HG03064 (cell line): ENCODE data around the gene CDK15.
A peak's percentile ranks its signal among the peaks of the same experiment; 100 is the strongest.

Source experiments
- ATAC-seq: cut with Tn5 transposase; IDR thresholded peaks from one replicate; pipeline ENCODE4 v1.9.1; 2021; ENCODE audit warnings: low read depth; ENCODE audit not compliant: unreplicated experiment

CDK15 gene

GRCh38 chr2:201859949-201860348 lies 53.6 kb downstream of the CDK15 start:
- ATAC-seq = no peak

GRCh38 chr2:201860636-201861066 lies 54.3 kb downstream of the CDK15 start:
- ATAC-seq = no peak

DNA sequence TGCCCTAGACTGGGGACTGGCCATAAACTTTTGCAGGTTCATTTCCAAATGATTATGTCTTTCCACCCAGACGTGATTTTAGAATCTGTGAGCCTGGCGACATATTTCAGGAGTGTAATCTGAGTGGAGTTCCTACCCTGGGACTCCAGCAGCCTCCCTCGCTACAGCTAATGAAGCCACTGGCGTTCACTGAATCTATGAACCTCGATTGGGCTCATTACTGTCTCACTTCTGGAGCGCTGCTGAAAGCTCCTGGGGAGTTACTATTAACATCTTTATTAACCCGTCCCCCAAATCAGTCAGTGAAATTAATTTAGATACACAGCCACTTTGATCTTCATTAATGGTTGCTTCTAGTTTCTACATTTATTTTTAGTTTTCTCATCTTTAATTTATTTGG lies 56.5 kb downstream of the CDK15 start:
- ATAC-seq = no peak

GRCh38 chr2:201866643-201867473 lies 60.5 kb downstream of the CDK15 start:
- no peak for ATAC-seq

DNA sequence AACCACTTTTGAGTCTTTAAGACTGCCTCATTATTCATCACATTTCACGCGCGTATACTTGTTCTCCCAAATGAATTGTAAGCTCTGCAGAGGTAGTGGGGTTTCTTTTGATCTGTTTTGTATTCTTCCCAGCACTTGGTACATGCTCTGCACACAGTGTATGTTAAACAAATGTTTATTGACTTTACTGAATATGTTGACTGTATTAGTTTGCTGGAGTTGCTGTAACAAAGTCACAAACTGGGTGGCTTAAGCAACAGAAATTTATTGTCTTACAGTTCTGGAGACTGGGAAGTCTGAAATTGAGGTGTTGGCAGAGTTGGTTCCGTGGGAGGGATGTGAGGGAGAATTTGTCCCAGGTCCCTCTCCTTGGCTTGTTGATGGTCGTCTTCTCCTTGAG lies 65.1 kb downstream of the CDK15 start:
- no peak for ATAC-seq

GRCh38 chr2:201872591-201872990 lies 66.3 kb downstream of the CDK15 start:
- ATAC-seq = no peak

DNA sequence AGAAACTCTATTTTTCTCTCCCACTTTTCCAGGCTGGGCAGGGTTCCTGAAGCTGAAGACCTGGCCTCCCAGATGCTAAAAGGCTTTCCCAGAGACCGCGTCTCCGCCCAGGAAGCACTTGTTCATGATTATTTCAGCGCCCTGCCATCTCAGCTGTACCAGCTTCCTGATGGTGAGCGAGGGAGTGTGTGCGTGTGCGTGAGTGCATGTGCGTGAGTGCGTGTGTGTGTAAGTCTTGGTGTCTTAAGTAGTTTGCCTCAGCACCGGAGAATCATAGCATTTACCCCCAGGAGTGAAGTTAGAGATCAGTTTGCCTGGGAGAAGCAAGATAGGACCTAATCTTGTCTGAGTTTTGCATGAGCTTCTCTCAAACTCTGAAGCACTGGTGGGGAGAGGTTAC lies 73.7 kb downstream of the CDK15 start:
- no peak for ATAC-seq

GRCh38 chr2:201880579-201880978 lies 74.2 kb downstream of the CDK15 start:
- ATAC-seq = no peak

DNA sequence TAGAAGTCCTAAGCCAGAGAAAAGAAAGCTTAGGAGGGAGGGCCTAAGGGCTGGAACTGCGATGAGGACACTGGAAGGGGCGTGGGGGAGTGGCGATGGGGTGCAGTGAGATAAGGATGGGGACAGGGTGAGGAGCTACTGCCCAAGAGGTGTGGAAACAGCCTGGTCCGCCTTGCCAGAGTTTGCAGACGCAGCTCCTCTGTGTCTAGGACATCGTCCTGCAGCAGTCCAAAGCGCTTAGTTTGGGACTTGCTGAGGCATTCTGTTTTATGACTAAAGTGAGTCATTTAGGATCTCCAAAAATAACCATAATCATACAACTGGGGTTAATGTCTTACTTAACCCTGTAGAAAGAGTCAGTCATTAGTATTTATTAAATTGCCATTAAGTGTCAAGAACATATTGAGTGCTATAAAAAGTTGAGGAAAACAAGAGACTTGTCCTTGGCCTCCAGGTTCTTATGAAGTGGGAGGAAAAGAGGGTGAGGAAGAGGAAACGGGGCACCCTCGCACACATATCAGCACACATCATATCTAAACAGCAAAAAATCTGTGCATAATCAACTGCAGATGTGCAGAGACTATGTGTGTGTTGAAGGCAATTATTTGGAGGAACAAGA lies 74.8 kb downstream of the CDK15 start:
- ATAC-seq = no peak

DNA sequence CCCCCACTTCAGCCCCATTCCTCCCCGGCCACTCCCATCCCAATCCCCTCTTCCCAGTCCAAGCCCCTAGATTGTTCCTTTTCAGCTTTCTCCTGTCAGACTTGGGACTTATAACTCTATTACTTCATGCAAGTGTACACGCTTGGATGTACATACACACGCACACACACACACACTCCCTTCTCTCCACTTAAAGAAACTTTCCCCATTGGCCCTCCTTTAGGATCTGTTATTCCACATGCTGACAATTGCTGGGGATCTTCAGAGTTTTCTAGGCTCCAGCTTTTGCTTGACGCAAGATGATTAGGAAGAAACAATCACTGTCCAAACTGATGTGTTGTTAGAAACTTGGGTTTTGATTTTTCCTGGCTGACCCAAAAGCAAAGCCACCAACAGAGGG lies 75.4 kb downstream of the CDK15 start:
- ATAC-seq = no peak

DNA sequence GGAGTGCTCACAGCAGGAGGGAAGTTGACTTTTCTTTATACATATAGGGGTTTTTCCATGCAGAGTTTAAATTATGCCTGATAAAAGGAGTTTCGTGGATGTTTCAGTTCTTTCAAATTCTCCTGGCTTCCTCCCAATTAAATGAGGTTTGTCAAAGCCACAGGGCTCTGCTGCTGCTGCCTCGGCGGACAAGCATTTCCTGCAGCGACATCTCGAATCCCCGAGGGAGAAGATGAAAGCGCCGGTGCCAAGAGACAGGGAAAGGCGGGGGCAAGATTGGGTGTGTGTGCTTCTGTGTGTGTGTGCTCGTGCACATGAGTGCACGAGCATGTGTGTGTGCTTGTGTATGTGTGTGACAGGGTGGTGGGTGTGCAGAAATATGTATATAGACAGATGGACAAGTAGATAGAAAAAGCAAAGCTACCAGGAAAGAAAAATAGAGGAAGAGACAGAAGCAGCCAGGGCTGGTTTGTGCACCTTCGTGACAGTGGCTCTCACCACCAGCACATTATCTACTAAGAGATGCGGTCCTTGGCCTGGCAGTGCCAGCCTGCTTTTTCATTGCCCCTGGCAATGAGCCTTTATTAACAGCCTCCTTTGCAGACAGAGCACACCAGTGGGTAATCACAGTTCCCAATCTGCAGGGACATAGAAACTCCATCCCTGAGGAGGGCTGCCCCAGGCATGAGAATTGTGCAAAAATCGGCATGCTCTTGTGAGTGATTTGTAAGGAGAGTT lies 76.2 kb downstream of the CDK15 start:
- ATAC-seq = peak; percentile 47

DNA sequence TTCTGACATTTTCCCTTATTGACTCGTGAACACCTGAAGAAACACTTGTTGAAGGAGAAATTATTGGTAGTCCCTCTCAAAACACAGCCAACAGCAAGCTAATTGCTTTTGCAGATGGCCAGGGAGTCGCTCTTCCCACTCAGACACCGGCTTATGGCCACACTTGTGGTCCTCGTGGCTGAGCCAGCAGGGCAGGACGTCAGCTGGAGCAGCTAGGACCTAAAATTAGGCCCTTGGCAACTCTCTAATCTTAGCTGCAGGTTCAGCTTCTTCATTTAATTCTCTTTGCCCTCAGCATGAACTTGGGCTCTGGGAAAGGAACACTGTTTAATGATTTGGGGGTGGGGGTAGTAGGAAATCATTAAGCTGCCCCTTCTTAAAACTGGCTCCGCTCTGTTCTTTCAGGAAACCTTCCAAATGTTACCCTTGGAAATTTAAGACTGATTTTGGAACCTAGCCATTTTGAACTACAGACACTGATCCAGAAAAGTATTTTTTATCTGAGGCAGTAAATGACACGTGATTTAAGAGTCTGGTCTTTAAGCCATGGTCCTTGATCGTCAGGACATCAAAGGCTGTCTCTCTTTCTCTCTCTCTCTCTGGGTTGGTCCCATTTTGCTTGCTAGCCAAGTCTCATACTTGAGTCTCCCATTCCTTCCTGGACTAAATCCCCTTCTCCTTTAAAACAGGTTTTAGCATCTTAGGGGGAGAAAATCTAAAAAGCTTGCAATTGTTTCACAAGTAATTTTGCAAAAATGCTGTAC lies 77.5 kb downstream of the CDK15 start:
- no peak for ATAC-seq

DNA sequence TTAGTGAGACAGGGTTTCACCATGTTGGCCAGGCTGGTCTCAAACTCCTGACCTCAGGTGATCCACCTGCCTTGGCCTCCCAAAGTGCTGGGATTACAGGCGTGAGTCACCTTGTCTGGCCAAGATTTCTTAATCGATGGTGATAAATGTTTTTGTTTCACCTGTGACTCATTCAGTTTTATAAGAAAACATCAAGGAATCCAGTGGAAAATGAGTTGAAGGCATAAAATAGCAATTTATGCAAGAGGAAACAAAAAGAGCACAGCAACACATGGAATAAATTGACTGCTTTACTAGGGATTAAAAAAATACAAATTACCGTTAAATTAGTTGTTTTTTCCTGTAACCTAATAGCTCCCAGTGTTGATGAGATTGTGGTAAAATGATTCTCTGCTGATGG lies 80.2 kb downstream of the CDK15 start:
- ATAC-seq = no peak

DNA sequence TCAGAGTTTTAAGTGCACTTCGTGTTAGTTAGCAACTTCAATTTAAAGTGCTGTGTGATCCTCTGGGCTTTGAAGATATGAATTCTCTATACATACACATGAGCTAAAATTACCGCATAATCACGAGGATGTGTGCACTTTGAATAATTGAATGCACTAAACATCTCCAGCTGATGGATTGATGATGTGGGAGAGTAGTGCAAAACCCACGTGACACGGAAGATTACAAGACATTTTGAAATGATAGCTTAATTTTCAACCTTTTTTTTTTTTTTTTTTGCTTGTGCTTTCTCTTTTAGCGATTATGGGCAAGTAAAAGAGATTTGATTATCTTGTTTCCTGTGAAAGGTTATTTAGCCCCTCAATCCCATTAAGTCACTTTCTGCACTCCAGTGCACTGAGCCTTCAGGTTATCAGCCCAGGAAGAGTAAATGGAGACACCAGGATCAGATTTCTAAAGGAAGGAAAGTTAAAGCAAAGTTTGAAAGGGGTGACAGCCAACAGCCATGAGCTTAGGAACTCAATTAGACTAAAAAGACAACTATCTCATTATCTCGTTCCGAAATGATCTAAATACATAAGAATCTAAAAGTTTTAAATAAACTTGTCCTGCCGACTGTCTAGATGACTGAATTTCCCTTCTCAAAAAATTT lies 81.6 kb downstream of the CDK15 start:
- ATAC-seq = no peak

GRCh38 chr2:201888426-201888800 lies 82.1 kb downstream of the CDK15 start:
- no peak for ATAC-seq

GRCh38 chr2:201890453-201890852 lies 84.1 kb downstream of the CDK15 start:
- ATAC-seq = no peak

- no peak for ATAC-seq
These were observed 85.3 kb downstream of the CDK15 start for GRCh38 chr2:201891676-201892075.

GRCh38 chr2:201892516-201892915 lies 86.2 kb downstream of the CDK15 start:
- ATAC-seq = no peak

DNA sequence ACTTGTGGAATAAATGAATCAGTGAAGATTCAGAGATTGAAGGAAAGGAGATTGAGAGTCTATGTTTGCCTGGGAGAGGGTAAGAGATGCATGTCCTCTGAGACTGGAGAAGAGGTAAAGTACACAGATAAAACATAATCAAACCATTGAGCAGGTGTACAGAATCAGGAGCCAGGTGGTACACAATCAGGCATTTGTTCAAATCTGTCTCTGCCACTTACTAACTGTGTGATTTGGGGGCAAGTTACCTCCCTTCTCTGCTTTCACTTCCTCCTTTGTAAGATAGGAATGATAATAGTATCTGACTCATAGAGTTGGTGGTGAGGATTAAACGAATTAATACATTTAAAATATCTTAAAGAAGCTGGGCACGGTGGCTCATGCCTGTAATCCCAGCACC lies 94.0 kb downstream of the CDK15 start:
- no peak for ATAC-seq

GRCh38 chr2:201901786-201902185 lies 95.4 kb downstream of the CDK15 start:
- ATAC-seq = no peak
